ENCODE results near the gene PRKAR1B.

GRCh38 chr7:754531-755412, 27.7 kb upstream of the PRKAR1B start:
- TF ChIP-seq POLR2A (IDR thresholded peaks at IDR 0.05) (no peak), CTCF (IDR thresholded peaks at IDR 0.05) (no peak), EP300 (IDR thresholded peaks at IDR 0.05) (no peak), POLR2AphosphoS5 (IDR thresholded peaks at IDR 0.05) (no peak)

Measured in sigmoid colon (tissue), 4 donors.